ACC112 (cell line): ENCODE results near the gene NDRG4.

ENCODE experiments used
- H2AFZ ChIP-seq: fragments of 200-600 bp; sonication (generic); one replicate; pipeline ENCODE4 v1.6.0; 2017; ENCODE audit warnings: antibody characterized with exemption, low read length; ENCODE audit not compliant: unreplicated experiment
- H3K27ac ChIP-seq: fragments of 200-600 bp; sonication (generic); 2 replicates; pipeline ENCODE4 v1.5.1; 2014; ENCODE audit warnings: low read depth, mild to moderate bottlenecking, antibody characterized with exemption, low read length, moderate library complexity
- H3K27me3 ChIP-seq: fragments of 200-600 bp; sonication (generic); 2 replicates; pipeline ENCODE4 v1.6.1; 2014; ENCODE audit warnings: mild to moderate bottlenecking, antibody characterized with exemption, low read length, moderate library complexity, mixed read lengths; ENCODE audit not compliant: insufficient read depth
- H3K36me3 ChIP-seq: fragments of 200-600 bp; sonication (generic); 2 replicates; pipeline ENCODE4 v1.6.1; 2016; ENCODE audit warnings: mild to moderate bottlenecking, antibody characterized with exemption, low read length, moderate library complexity, mixed read lengths; ENCODE audit not compliant: insufficient read depth
- H3K4me1 ChIP-seq: fragments of 200-600 bp; sonication (generic); one replicate; pipeline ENCODE4 v1.6.1; 2016; ENCODE audit warnings: low read length, mixed read lengths; ENCODE audit not compliant: insufficient read depth, unreplicated experiment, control insufficient read depth
- H3K4me3 ChIP-seq: fragments of 200-600 bp; sonication (generic); 2 replicates; pipeline ENCODE4 v1.5.1; 2014; ENCODE audit warnings: mild to moderate bottlenecking, low read depth, low read length
- H3K79me2 ChIP-seq: fragments of 200-600 bp; sonication (generic); one replicate; pipeline ENCODE4 v1.6.0; 2016; ENCODE audit warnings: low read length; ENCODE audit not compliant: control insufficient read depth, unreplicated experiment, insufficient read depth

NDRG4 gene

GRCh38 chr16:58503863-58504688 is 4.1 kb downstream of the NDRG4 start:
- H3K27ac ChIP-seq: no peak overlapping the region
- H3K36me3 ChIP-seq: no peaks in the 10 kb centered on the region
- H2AFZ ChIP-seq: no peak overlapping the region
- peaks cover 3% of the 10 kb centered on the region for H3K4me1 ChIP-seq
- H3K4me3 ChIP-seq: no peak overlapping the region
- H3K79me2 ChIP-seq: no peaks in the 10 kb centered on the region
- H3K27me3 ChIP-seq: no peaks in the 10 kb centered on the region

GRCh38 chr16:58506241-58507194 is 6.6 kb downstream of the NDRG4 start:
- Histone ChIP-seq H3K27me3 (no peaks in the 10 kb centered on the region), H2AFZ (no peak overlapping the region), H3K27ac (no peak overlapping the region), H3K36me3 (no peaks in the 10 kb centered on the region), H3K4me3 (no peak overlapping the region), H3K4me1 (no peaks in the 10 kb centered on the region), H3K79me2 (no peaks in the 10 kb centered on the region)

DNA sequence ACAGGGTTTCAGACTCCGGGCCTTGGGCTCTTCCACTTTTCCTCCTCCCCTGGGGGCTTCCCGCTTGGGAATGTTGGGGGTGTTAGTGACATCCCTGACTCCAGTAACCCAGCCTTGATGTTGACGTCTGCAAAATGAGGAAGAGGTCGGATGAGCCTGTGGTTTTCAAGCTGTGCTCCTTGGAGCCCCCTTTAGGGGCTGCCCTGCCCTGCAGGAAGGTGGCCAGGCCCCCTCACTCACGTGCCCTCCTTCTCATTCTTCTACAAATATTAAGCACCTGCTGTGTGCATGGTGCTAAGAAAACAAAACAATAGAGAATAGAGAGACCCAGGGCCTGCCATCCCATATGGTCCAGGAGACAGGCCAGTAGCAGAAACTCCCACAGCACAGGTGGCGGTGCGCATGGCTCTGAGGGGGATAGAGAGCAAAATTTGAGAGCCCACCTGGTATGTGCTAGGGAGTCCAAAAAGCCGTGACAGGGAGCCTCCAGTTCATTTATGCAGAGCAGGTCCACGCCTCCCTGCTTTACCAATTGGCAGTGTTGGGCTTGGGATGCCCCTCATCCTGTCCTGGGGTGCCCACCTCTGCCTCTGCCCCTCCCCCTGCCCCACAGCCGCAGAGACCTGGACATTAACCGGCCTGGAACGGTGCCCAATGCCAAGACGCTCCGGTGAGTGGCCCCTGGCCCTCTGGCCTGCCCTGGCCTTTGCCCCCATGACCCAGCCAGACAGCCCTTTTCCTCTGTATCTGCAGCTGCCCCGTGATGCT is 7.4 kb downstream of the NDRG4 start:
- no peak overlapping the region for H3K4me3 ChIP-seq
- no peaks in the 10 kb centered on the region for H3K79me2 ChIP-seq
- H3K36me3 ChIP-seq: no peaks in the 10 kb centered on the region
- H3K4me1 ChIP-seq: no peaks in the 10 kb centered on the region
- no peaks in the 10 kb centered on the region for H3K27me3 ChIP-seq
- H3K27ac ChIP-seq: no peak overlapping the region
- no peak overlapping the region for H2AFZ ChIP-seq

GRCh38 chr16:58507963-58508670 is 8.2 kb downstream of the NDRG4 start:
- Histone ChIP-seq H3K4me1 (no peaks in the 10 kb centered on the region), H3K27ac (no peak overlapping the region), H3K79me2 (no peaks in the 10 kb centered on the region), H3K4me3 (no peak overlapping the region), H2AFZ (no peak overlapping the region), H3K27me3 (no peaks in the 10 kb centered on the region), H3K36me3 (no peaks in the 10 kb centered on the region)

GRCh38 chr16:58508671-58509251 is 8.8 kb downstream of the NDRG4 start:
- Histone ChIP-seq H3K27ac (no peak overlapping the region), H3K4me1 (no peaks in the 10 kb centered on the region), H3K4me3 (no peak overlapping the region), H3K79me2 (no peaks in the 10 kb centered on the region), H2AFZ (no peak overlapping the region), H3K27me3 (no peaks in the 10 kb centered on the region), H3K36me3 (no peaks in the 10 kb centered on the region)

DNA sequence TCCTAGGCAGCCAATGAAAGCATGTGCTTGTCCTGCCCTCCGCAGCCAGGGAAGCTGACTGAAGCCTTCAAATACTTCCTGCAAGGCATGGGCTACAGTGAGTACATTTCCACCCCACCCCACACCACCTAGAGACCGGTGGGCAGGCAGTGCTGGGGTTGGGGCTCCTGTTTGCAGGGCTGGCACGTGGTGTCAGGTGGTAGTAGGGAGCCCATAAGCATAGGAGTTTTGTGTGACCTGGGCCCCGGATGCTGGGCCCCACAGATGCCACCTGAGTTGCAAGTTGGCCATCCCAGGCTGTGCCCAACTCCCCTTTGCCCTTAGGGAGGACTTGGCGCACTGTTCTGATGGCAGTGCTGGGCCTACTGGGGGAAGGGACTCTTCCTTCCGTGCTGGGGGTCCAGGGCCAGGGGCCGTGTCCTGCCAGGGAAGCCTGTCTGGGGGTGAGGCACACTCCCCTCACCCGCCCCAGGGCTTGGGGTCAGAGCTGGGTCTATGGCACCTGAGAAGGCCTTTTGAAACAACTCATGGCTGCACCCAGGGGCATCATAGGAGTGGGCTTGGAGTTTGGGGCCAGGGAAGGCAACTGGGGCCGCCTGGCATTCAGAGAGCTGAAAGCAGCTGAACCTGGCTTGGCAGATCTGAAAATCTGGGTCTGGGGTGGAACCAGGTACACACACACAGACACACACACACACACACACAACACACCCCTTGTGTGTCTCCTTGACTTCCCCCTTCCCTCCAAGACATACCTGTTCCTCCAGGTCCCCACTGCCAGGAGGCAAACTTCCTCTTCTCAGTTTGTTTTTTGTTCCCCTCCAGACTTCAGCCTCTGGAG is 9.5 kb downstream of the NDRG4 start:
- Histone ChIP-seq H3K36me3 (no peaks in the 10 kb centered on the region), H3K4me3 (no peak overlapping the region), H3K4me1 (no peaks in the 10 kb centered on the region), H3K27ac (no peak overlapping the region), H3K27me3 (no peaks in the 10 kb centered on the region), H3K79me2 (no peaks in the 10 kb centered on the region), H2AFZ (no peak overlapping the region)

GRCh38 chr16:58510097-58510775 is 10.3 kb downstream of the NDRG4 start:
- Histone ChIP-seq H3K79me2 (no peaks in the 10 kb centered on the region), H3K27me3 (no peaks in the 10 kb centered on the region), H3K36me3 (no peaks in the 10 kb centered on the region), H2AFZ (no peak overlapping the region), H3K4me1 (no peaks in the 10 kb centered on the region), H3K4me3 (no peak overlapping the region), H3K27ac (no peak overlapping the region)

GRCh38 chr16:58510776-58511628 is 11.1 kb downstream of the NDRG4 start:
- H3K4me3 ChIP-seq: no peak overlapping the region
- H3K4me1 ChIP-seq: no peaks in the 10 kb centered on the region
- H3K27me3 ChIP-seq: no peaks in the 10 kb centered on the region
- no peaks in the 10 kb centered on the region for H3K36me3 ChIP-seq
- H3K79me2 ChIP-seq: no peaks in the 10 kb centered on the region
- H2AFZ ChIP-seq: no peak overlapping the region
- H3K27ac ChIP-seq: no peak overlapping the region
